ENCODE measurements around the gene CACNB2.
"Not testable (repeated sequence)": the region's sequence is repeated elsewhere in the genome, so short reads cannot be mapped to it uniquely, and the experiment has no call there.

CACNB2 gene

GRCh38 chr10:18400906-18401245 lies 260.7 kb downstream of the CACNB2 start:
- no peak for DNase-seq (ENCODE audit: low read depth in 2 of 2)

- DNase-seq (ENCODE audit: low read depth in 2 of 2) = no peak
Measured at GRCh38 chr10:18401416-18402195, 261.4 kb downstream of the CACNB2 start.

DNA sequence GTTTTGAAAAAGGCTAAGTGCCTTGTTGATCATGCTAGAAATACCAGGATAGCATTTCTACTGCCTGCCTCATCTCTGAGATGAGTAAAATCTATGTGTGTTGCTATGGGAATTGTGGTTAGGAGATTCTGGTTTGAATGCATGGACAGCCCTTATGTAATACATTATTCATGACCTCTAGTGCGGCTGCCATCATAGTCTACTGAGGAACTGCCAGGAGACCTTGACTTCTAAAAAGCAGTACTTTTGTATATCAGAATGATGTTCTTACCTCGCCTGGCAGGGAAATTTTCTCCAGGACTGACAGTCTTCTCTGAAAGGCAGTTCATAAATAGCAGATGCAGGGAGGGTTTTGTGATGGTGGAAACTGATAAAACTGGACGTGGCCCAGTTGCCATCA lies 262.6 kb downstream of the CACNB2 start:
- DNase-seq (ENCODE audit: low read depth in 2 of 2) = no peak

- DNase-seq (ENCODE audit: low read depth in 2 of 2) = no peak
Measured at GRCh38 chr10:18404530-18404929, 264.3 kb downstream of the CACNB2 start.

GRCh38 chr10:18406136-18406535 lies 265.9 kb downstream of the CACNB2 start:
- DNase-seq (ENCODE audit: low read depth in 2 of 2) = no peak

DNA sequence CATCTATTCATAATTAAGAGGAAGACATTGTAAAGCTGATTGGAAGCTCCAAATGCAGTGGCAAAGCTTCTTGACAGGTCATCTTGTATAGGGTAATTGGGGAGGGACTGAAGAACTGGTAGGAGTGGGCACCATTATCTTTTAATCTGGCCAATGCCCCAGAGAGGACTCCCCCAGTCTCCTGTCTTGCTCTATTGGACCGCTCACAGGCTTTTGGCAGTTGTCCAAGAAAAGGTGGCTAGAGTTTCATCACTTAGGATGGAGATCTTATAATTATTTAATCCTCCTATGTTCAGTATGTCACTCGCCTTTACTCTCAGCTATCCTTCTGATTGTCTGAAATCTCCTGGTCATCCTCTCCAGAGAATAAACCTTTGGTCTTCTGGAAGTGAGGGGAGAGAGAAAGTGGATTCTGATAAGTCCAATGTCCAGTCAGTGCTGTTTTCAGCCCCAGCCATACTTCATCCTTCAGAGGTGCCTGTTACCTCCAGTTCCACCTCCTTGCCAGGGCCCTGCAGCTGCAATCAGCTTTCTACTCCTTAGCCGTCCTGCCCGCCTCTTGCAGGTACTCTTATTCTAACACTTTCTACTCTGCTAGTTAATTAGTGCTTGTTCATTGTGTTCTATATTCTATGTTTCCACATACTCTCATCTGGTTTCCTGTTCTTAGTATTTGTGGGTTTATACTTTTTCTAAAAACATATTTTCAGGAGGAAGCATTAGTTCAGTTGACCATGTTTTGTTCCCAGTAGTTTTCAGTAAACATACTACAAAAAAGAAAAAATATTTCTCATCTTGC lies 269.6 kb downstream of the CACNB2 start:
- DNase-seq (ENCODE audit: low read depth in 2 of 2) = no peak

DNA sequence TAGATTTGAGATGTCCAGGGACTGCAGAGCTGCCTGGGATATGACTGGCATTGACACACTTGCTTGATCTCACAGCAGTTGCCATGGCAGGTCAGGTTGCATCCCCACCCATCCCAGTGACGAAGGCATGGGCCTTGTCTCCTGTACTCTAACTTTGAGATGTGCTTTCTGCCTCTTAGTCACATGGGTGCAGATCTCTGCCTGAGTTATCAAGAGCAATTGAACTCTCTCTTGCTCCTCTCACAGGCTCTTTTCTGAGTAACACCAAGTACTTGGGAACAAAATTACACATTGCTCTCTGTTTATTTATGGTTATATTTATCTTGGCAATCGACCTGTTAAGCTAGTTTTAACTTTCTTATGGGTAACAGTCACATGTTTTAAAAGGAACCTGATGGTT lies 273.8 kb downstream of the CACNB2 start:
- no peak for DNase-seq (ENCODE audit: low read depth in 2 of 2)

DNA sequence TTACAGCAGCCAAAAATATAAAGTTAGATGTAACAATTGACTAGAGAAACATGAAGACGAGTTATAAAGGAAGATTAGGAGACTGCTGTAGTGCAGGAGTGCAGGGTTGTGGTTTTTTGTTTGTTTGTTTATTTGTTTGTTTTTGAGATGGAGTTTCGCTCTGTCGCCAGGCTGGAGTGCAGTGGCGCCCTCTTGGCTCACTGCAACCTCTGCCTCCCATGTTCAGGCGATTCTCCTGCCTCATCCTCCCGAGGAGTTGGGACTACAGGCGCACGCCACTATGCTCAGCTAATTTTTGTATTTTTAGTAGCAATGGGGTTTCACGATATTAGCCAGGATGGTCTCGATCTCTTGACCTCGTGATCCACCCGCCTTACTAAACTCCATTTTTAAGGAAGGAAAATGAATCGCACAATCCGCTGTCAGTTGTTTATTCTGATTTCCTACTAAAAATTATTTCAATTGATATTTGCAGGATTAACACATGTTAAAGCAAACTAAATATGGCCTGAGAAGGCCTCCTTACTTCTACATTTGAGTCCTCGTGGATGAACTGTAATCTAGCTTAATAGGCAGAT lies 277.8 kb downstream of the CACNB2 start:
- DNase-seq (ENCODE audit: low read depth in 2 of 2) = no peak

DNA sequence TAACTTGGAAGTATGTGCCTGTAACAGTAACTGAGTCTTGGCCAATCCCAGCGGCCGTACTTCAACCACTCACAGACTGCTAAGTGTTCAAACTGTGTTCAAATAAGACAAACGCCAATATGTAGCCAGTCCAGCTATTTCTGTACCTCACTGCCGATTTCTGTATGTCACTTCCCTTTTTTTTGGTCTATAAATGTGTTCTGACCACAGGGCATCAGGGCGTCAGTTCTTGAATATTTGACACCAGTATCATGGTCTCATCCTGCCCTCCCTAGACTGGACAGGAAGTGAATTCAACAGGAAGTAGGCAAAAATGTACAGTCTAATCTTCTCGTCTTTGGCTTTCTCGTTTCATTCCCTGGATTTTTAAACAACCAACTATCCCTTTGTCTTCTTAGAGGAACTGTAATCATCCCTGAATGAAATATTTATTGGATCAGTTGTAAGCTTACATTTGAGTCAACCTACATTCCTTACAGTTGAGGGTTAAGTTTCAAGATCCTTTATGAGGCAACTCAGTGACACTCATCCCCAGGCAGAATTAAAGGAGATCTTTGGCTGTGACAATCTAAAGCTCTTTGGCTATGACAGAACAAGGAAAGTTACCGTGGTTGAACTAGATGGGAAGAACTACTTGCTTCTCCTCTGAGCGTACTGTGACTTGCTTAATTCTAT lies 278.5 kb downstream of the CACNB2 start:
- no peak for DNase-seq (ENCODE audit: low read depth in 2 of 2)

DNA sequence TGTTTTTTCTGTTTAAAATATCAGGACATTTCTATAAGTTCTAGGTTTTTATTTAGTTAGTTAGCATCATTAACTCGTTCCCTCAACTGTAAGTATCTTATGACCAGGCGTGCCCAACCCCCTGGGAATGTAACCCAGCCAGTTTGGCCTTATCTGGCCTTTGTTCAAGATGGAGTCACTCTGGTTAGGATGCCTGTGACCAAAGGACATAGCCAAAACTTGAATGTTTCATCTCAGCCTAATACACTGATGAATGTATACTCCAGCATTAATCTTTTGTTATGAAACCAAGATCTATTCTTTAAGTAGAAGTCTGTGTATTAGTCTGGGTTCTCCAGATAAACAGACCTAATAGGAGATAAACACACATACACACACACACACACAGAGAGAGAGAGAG lies 279.7 kb downstream of the CACNB2 start:
- DNase-seq (ENCODE audit: low read depth in 2 of 2) = no peak

DNA sequence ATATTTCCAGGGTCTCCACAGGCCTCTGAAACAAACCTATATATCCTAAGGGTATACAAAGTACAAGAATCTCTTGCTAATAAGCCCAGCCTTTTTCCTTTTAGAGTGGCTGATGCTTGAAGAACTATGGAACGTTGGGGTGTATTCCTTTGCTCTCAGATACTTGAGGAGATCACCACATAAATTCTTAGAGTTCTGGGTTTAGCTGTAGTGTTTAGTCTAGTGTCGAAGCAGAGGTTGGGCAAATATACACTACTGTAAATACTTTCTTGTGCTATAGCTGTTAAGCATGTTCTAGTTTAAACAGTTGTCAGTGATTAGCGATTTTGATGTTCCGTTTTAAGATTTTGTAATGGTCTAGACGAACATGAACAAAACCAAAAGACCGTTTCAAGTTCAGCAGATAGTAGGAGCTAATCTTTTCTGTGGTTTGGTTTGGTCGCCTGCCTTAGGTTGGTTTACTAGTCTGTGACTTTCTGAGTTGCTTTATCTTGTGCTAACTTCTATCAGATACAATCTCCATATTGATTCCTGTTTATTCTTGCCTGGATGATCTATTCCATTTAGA lies 281.6 kb downstream of the CACNB2 start:
- DNase-seq (ENCODE audit: low read depth in 2 of 2) = no peak

GRCh38 chr10:18423058-18423637 lies 282.9 kb downstream of the CACNB2 start:
- no peak for DNase-seq (ENCODE audit: low read depth in 2 of 2)

- no peak for DNase-seq (ENCODE audit: low read depth in 2 of 2)
Measured at GRCh38 chr10:18424200-18424599, 284.0 kb downstream of the CACNB2 start.

DNA sequence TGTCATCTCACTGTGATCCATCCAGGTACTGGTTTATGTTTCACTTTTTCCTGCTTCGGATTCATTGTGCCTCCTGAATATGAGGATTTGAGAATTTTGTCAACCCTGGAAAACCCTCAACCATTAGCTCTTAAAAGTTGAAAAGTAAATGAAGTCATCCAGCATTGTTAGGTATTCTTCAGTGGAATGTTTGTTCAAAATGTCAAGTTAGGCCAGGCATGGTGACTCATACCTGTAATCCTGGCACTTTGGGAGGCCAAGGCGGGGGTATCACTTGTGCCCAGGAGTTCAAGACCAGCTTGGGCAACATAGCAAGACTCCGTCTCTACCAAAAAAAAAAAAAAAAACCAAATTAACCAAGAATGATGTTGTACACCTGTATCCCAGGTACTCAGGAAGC lies 289.1 kb downstream of the CACNB2 start:
- DNase-seq (ENCODE audit: low read depth in 2 of 2) = no peak

DNA sequence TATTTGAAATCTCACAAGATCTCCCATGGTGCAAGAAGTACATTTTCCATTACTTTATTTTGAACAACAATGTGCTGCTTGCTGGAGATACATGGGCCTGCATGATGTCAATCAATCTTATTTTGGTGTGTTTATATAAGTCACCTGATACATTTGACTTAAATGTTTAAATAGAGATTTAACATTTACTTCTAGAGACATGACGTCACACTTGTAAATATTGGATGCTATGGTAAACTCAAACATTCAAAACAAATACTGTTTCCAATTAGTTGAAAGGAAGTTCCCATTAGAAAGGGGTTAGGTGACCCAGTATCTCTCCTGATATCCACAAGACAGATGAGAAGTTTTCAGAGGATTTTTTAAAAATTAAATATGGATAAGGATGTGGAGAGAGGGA lies 296.7 kb downstream of the CACNB2 start:
- no peak for DNase-seq (ENCODE audit: low read depth in 2 of 2)

GRCh38 chr10:18437486-18437885 lies 297.3 kb downstream of the CACNB2 start:
- DNase-seq (ENCODE audit: low read depth in 2 of 2) = no peak

GRCh38 chr10:18438361-18439126 lies 298.3 kb downstream of the CACNB2 start:
- DNase-seq (ENCODE audit: low read depth in 2 of 2) = no peak

DNA sequence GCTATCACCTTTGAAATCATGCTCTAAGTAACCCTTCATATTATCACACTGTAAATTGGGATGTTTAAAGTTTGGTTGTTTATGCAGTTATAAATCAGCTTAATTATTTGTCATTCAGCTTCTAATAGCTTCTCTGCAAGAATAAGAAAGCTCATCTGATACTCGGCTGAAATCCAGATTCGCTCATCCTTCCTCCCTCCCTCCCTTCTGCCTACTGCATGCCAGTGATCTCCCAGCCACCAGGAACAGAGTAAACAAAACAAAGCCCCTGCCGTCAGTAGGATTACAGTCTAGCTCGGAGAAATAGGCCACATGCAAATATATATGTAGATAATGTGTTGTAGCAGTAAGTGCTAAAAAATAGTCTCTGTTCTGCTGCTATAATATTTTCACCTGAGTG lies 299.4 kb downstream of the CACNB2 start:
- no peak for DNase-seq (ENCODE audit: low read depth in 2 of 2)

- not testable (repeated sequence) for DNase-seq (ENCODE audit: low read depth in 2 of 2)
Measured at GRCh38 chr10:18445635-18446034, 305.4 kb downstream of the CACNB2 start.

GRCh38 chr10:18446205-18446604 lies 306.0 kb downstream of the CACNB2 start:
- DNase-seq (ENCODE audit: low read depth in 2 of 2) = no peak

GRCh38 chr10:18449611-18450026 lies 309.4 kb downstream of the CACNB2 start:
- DNase-seq (ENCODE audit: low read depth in 2 of 2) = no peak
